IPS-18c (cell line): ENCODE measurements around the gene MKRN3.

Experiments used
- H3K4me3 ChIP-seq: 2 replicates; pipeline ENCODE4 v1.7.0; 2013; ENCODE audit warnings: low read depth, mild to moderate bottlenecking, low read length, moderate library complexity; ENCODE audit not compliant: insufficient read depth
- H3K9me3 ChIP-seq: one replicate; pipeline ENCODE4 v1.6.1; 2013; ENCODE audit warnings: mild to moderate bottlenecking, low read length, moderate library complexity; ENCODE audit not compliant: control insufficient read depth, insufficient read depth

The MKRN3 gene

DNA sequence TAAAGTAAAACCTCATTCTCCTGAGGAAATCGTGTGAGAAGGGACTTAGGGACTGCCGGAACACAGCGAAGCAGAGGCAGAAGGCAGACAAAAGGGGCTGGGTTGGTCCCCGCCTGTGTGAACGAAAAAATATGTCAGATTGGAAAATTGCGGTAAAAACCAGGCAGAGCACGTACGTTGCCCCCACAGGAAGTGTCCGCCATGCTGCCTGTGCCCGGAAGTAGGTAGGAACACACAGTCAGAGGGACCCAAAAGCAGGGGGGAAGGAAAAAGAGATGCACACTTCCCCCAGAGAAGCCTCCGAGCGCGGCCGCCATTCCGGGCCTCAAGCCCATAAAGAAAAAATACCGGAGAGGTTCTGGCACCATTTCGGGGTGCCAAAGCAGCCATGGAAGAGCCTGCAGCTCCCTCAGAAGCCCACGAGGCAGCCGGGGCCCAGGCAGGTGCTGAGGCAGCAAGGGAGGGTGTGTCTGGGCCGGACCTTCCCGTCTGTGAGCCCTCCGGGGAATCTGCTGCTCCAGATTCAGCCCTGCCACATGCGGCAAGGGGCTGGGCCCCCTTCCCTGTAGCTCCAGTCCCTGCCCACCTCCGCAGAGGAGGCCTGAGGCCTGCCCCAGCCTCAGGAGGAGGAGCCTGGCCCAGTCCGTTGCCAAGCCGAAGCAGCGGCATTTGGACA is at the start of gene MKRN3:
MKRN3 (plus strand) TSS at position 280 of the 676 bp plus-strand sequence; CDS start at position 389, 109 bp downstream.
- H3K9me3 ChIP-seq: peaks cover 5% of the 10 kb centered on the region
- peak within 1 kb of the TSS; percentile 15; the same call in 1 of the 2 replicates for H3K4me3 ChIP-seq

- no peak overlapping the region for H3K4me3 ChIP-seq
- H3K9me3 ChIP-seq: peaks cover 6% of the 10 kb centered on the region
Observed at GRCh38 chr15:23516866-23517265, 48.6 kb upstream of the MKRN3 start.

DNA sequence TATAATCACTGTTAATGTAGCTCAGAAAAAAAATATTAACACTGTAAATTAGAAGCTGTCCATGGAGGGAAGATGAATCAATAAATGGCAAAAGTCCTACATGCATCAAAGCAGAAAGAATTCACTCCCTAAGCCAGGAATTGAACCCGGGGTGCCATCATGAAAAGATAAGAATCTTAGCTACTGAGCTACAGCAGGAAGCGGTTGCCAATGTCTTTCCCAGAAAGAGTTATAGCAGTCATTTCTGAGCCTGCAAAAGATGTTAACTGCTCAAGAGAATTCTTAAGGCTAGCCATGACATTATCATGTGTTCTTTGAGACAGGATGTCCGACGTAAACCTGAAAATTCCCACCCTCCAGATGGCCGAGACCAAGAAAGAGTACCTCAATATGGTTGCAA is 47.4 kb upstream of the MKRN3 start:
- H3K4me3 ChIP-seq: no peak overlapping the region
- peaks cover 6% of the 10 kb centered on the region for H3K9me3 ChIP-seq

DNA sequence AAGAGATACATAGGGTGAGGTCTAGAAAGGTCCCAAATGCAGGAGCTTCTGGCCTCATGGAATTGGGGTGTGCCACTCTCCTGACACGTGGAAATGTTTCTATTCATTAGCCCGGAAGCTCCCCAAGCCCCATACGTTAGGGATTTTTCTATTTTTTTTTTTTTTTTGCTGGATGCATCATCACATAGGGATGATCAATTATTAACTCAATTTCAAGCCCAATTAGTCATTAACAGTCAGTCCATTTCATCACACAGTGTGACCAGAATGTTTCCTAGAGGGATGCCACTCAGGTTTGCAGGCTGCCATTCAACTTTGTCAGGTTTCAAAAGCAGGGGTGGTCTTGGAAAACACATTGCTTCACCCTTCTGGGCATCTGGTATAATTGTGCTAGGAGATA is 40.7 kb upstream of the MKRN3 start:
- peaks cover 6% of the 10 kb centered on the region for H3K9me3 ChIP-seq

GRCh38 chr15:23529891-23530290 is 35.6 kb upstream of the MKRN3 start:
- no peak overlapping the region for H3K4me3 ChIP-seq
- H3K9me3 ChIP-seq: peaks cover 4% of the 10 kb centered on the region

More for the DNA sequence above, 40.7 kb upstream of the MKRN3 start:
- H3K4me3 ChIP-seq: no peak overlapping the region

- H3K9me3 ChIP-seq: peaks cover 5% of the 10 kb centered on the region
- no peak overlapping the region for H3K4me3 ChIP-seq
Observed at GRCh38 chr15:23532024-23532423, 33.5 kb upstream of the MKRN3 start.

DNA sequence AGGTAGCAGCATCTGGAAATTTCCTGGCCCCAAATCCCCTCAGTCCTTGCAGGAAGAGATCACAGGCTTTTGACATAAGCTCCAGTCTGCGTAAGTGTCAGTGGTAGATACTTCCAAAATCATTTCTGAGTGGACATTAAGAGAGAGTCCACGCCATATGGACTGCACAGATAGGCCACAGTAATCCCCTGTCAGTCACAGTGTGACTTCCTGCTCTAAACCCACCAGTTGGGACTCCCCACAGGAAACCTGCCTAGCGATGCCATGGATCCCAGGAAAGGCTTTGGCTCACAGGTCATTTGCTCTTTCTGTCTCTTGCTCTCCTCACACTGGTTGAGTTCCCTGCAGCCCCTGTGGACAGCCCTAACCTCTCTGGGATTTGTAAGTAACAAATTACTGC is 28.8 kb upstream of the MKRN3 start:
- peaks cover 9% of the 10 kb centered on the region for H3K9me3 ChIP-seq
- H3K4me3 ChIP-seq: no peak overlapping the region

GRCh38 chr15:23538648-23539047 is 26.8 kb upstream of the MKRN3 start:
- H3K9me3 ChIP-seq: peaks cover 9% of the 10 kb centered on the region
- H3K4me3 ChIP-seq: no peak overlapping the region

- Histone ChIP-seq H3K9me3 (peaks cover 11% of the 10 kb centered on the region), H3K4me3 (no peak overlapping the region)
Observed at GRCh38 chr15:23539892-23540291, 25.6 kb upstream of the MKRN3 start.

- Histone ChIP-seq H3K4me3 (no peak overlapping the region), H3K9me3 (peaks cover 2% of the 10 kb centered on the region)
Observed at GRCh38 chr15:23546158-23546557, 19.3 kb upstream of the MKRN3 start.

GRCh38 chr15:23548071-23548470 is 17.4 kb upstream of the MKRN3 start:
- Histone ChIP-seq H3K9me3 (peaks cover 2% of the 10 kb centered on the region), H3K4me3 (no peak overlapping the region)

DNA sequence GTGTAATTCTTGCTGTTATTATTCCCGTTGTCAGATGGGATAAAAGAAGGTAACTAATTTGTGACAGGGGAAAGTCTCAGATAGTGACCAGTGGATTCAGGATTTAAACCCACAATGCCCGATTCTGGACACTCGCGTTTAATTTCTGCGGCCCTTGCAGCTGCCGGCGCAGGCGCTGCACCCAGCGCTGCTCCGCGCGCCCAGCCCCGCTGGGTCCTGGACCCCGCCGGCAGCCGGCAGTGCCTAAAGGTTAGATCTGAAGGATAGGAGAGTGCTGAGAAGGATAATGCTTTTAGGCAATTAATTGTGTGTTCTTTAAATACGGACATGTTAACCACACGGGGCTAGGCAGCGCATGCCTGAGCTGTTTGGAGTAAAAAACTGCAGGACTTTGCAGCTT is 3.6 kb upstream of the MKRN3 start:
- Histone ChIP-seq H3K9me3 (peaks cover 5% of the 10 kb centered on the region), H3K4me3 (no peak overlapping the region)

- Histone ChIP-seq H3K4me3 (no peak overlapping the region), H3K9me3 (peaks cover 5% of the 10 kb centered on the region)
Observed at GRCh38 chr15:23564821-23565394, 566 bp upstream of the MKRN3 start.

DNA sequence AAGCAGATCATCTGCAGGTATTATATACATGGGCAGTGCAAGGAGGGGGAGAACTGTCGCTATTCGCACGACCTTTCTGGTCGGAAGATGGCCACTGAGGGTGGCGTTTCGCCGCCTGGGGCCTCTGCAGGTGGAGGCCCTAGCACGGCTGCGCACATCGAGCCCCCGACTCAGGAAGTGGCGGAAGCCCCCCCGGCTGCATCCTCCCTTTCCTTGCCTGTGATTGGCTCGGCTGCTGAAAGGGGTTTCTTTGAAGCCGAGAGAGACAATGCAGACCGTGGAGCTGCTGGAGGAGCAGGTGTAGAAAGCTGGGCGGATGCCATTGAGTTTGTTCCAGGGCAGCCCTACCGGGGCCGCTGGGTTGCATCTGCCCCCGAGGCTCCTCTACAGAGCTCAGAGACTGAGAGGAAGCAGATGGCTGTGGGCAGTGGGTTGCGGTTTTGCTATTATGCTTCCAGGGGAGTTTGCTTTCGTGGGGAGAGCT is 639 bp downstream of the MKRN3 start:
- Histone ChIP-seq H3K4me3 (peak overlapping the region; percentile 15; the same call in 1 of the 2 replicates), H3K9me3 (peaks cover 5% of the 10 kb centered on the region)

DNA sequence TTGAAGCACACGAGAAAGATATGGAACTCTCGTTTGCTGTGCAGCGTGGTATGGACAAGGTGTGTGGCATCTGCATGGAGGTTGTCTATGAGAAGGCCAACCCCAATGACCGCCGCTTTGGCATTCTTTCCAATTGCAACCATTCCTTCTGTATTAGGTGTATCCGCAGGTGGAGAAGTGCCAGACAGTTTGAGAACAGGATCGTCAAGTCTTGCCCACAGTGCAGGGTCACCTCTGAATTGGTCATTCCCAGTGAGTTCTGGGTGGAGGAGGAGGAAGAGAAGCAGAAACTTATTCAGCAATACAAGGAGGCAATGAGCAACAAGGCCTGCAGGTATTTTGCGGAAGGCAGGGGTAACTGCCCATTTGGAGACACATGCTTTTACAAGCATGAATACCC is 1.2 kb downstream of the MKRN3 start:
- H3K9me3 ChIP-seq: peaks cover 5% of the 10 kb centered on the region
- no peak overlapping the region; the same call in 1 of the 2 replicates for H3K4me3 ChIP-seq

GRCh38 chr15:23567921-23568320 is 2.4 kb downstream of the MKRN3 start:
- Histone ChIP-seq H3K4me3 (no peak overlapping the region), H3K9me3 (peaks cover 5% of the 10 kb centered on the region)

DNA sequence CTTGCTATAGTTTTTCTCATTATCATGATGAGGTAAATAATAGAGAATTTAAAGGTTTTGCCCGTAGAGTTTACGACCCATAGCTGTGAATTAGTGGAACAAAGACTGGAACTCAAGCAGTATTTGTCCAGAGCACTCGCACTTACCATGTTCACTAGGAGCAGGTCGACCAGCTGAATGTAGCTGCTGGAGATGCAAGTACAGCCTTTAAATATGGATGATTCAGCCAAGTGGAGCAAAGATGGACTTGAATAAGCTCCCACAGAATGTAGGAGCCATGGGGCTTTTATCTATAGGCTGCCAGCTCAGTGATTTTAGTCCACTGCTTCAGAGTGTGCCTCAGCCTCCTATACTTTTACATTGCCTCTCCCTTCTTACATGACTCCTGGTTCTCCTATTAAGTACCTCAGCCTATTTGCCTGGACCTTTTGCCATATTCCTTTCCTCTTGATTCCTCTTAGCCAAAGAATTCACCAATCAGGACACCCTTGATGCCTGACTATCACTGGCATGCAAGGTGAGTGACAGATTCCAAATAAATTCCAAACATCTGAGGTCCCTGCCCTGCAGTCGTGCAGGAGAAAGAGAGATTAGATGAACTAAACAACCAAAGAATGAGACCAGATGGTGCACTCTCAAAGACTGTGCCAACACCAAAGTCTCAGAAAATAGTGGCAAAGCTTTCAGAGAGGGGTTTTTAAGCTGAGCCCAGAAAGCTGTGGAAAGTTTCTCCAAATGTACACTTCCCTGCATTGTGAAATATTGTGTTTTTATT is 3.9 kb downstream of the MKRN3 start:
- Histone ChIP-seq H3K4me3 (no peak overlapping the region), H3K9me3 (peaks cover 8% of the 10 kb centered on the region)

DNA sequence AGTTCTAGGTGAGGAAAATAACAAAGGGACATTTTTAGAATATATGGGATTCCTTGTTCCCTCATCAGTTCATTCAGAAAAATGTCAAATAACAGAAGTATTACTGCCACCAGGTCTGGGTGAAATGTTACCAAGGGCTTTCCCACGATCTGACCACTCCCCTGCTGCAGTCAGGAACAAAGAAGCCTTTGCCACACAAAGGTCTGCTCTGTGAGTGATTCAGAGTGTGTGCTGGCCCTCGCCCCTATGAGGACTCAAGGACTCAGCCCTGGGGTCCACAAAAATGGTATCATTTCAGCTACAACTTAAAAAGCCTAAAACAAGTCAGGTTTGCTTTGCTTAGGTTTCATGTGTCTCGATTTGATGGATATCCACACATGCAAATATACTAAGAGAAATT is 5.0 kb downstream of the MKRN3 start:
- no peak overlapping the region for H3K4me3 ChIP-seq
- H3K9me3 ChIP-seq: peaks cover 8% of the 10 kb centered on the region
